ENCODE data around the gene ZNF236.

- TF ChIP-seq, protein P1, sequence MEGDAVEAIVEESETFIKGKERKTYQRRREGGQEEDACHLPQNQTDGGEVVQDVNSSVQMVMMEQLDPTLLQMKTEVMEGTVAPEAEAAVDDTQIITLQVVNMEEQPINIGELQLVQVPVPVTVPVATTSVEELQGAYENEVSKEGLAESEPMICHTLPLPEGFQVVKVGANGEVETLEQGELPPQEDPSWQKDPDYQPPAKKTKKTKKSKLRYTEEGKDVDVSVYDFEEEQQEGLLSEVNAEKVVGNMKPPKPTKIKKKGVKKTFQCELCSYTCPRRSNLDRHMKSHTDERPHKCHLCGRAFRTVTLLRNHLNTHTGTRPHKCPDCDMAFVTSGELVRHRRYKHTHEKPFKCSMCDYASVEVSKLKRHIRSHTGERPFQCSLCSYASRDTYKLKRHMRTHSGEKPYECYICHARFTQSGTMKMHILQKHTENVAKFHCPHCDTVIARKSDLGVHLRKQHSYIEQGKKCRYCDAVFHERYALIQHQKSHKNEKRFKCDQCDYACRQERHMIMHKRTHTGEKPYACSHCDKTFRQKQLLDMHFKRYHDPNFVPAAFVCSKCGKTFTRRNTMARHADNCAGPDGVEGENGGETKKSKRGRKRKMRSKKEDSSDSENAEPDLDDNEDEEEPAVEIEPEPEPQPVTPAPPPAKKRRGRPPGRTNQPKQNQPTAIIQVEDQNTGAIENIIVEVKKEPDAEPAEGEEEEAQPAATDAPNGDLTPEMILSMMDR (IDR thresholded peaks at IDR 0.05; ENCODE audit: extremely low read depth in 1 of 2, insufficient read depth in 1 of 2, low read depth in 1 of 2, low read length in 2 of 2) = no peak
- TF ChIP-seq EZH2 (IDR thresholded peaks at IDR 0.05; ENCODE audit: borderline replicate concordance, low read depth, low read length, severe bottlenecking) = no peak
- no peak for TF ChIP-seq POLR2A (IDR thresholded peaks at IDR 0.05; ENCODE audit: low read depth, low read length)
- TF ChIP-seq MAX (IDR thresholded peaks at IDR 0.05; ENCODE audit: insufficient read depth, insufficient read length) = no peak
- no peak for TF ChIP-seq POLR2AphosphoS5 (IDR thresholded peaks at IDR 0.05; ENCODE audit: insufficient read depth, low read depth, low read length)
- TF ChIP-seq JUN (IDR thresholded peaks at IDR 0.05; ENCODE audit: borderline replicate concordance, insufficient read depth, insufficient read length, low read depth) = no peak
- no peak for TF ChIP-seq GATA2 (IDR thresholded peaks at IDR 0.05; ENCODE audit: insufficient read depth, insufficient read length, low read depth, low read length)
- no peak for TF ChIP-seq FOS (IDR thresholded peaks at IDR 0.05; ENCODE audit: borderline replicate concordance, insufficient read depth, low read length)
- no peak for TF ChIP-seq MYC (IDR thresholded peaks at IDR 0.05; ENCODE audit: low read depth, low read length)
Measured at GRCh38 chr18:76928179-76928868, 106.0 kb downstream of the ZNF236 start.

All from endothelial cell of umbilical vein (primary cell).